GM20000 (cell line): ENCODE data around the gene PRKCZ.

Source experiments
- DNase-seq: peaks from one replicate; pipeline ENCODE4 v3.0.0; 2012; ENCODE audit warnings: low spot score
- TF ChIP-seq, protein P1 (sequence below): IDR thresholded peaks from 2 replicates; pipeline ENCODE4 v1.5.1; 2012; ENCODE audit warnings: mild to moderate bottlenecking, control low read depth; ENCODE audit errors: extremely low read depth, missing control alignments

The PRKCZ gene

DNA sequence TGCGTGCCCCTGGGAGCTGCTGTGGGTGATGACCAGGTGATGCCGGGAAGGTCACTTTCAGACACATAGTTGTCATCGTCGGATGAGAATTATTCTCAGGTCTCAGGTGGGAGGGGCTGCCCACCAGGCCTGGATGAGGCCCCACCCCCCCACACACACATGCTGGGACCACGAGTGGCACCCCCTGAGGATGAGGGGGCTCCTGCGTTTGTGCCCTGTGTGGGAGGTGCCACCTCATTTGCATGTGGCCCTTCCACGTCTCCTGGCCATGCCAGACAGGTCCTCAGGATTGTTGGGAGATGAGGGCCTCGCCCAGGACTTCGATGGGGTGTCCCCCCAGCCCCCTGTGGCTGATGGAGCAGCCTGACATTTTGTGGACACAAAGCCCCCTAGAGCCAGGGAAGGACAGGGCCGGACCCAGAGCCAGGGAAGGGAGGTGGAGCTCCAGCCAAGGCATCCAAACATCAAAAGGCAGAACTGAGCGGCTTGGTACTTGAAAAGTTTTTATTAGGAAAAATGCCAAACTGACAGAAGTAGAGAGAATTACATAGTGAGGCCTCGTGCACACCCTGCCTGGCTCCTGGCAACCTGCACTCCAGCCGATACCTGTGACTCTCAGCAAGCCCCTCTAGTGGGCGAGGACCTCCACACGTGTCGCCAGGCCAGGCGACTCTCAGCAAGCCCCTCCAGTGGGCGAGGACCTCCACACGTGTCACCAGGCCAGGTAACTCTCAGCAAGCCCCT, 55.7 kb downstream of the PRKCZ start:
- DNase-seq: no peak
- TF ChIP-seq, protein P1, sequence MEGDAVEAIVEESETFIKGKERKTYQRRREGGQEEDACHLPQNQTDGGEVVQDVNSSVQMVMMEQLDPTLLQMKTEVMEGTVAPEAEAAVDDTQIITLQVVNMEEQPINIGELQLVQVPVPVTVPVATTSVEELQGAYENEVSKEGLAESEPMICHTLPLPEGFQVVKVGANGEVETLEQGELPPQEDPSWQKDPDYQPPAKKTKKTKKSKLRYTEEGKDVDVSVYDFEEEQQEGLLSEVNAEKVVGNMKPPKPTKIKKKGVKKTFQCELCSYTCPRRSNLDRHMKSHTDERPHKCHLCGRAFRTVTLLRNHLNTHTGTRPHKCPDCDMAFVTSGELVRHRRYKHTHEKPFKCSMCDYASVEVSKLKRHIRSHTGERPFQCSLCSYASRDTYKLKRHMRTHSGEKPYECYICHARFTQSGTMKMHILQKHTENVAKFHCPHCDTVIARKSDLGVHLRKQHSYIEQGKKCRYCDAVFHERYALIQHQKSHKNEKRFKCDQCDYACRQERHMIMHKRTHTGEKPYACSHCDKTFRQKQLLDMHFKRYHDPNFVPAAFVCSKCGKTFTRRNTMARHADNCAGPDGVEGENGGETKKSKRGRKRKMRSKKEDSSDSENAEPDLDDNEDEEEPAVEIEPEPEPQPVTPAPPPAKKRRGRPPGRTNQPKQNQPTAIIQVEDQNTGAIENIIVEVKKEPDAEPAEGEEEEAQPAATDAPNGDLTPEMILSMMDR: no peak

DNA sequence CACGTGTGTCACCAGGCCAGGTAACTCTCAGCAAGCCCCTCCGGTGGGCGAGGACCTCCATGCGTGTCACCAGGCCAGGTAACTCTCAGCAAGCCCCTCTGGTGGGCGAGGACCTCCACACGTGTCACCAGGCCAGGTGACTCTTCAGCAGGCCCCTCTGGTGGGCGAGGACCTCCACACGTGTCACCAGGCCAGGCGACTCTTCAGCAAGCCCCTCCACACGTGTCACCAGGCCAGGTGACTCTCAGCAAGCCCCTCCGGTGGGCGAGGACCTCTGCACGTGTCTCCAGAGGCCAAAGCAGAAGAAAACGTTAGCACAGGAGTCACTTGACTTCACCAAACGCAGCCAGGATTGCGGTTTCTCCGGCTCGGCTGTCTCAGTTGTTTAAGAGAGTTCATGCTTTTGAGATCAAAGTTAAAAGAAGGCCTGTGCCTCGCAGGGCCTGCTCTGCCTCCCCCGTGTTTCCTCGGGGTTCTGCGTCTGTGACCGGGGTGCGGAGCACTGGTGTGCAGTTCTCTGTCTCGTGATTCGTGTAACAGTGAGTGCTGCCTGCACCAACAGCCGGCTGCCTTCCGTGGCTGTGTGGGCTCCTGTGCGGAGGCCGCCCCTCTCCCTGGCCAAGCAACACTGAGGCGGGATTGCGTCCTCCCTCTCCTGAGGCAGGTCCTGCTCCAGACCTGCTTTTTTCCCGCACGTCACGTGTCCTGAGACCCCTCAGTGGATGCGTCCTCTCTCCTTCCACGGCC, 56.6 kb downstream of the PRKCZ start:
- TF ChIP-seq, protein P1: no peak
- DNase-seq: no peak

DNA sequence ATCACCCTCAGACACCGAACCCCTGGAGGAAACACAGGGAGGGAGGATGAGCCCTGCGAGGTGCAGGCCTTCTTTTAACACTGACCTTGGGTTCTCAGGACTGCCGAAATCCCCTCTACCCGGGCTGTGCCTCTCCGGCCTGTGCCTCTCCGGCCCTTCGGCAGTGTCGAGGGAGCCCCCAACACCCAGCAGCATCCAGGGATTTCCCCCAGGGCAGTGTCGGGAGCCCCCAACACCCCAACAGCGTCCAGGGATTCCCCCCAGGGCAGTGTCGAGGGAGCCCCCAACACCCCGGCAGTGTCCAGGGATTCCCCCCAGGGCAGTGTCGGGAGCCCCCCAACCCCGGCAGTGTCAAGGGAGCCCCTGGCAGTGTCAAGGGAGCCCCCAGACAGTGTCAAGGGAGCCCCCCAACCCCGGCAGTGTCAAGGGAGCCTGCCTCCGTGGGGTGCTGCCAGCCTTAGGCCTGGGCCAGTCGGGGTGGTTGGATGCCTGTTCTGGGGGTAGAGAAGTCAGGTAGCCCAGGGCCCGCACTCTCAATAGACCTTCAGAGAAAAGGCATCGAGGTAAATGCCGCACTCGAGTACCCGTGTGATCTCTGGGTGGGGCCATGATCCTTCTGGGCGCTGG, 57.5 kb downstream of the PRKCZ start:
- TF ChIP-seq, protein P1: no peak
- no peak for DNase-seq

DNA sequence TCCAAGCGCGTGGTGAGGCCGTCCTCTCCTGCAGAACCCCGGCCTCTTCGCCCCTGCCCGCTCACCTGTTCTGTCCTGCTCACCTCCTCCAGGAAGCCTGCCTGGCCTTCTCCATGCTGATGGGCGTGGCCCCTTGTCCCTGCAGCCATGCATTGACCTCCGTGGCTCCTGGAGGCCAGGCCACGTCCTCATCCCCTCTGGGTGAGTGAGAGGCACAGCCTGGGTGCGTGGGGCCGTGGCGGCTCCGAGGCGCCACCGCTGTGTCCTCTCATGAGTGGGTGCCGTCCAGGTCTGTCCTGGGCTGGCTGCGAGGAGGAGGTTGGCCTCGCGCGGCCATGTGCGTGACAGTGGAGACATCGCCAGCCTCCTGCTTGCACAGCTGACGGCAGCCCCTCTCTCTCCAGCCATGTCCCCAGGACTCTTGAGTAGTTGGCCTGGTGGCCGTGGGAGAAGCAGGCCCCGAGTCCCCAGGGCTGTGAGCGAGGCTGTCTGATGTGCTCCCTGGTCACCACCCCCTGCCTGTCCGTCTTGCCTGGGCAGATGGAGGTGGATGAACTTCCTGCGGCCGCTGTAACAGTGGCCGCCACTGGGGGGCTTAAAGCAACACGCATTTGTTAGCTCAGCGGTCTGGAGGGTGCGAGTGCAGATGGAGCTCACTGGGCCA, 58.1 kb downstream of the PRKCZ start:
- no peak for DNase-seq
- TF ChIP-seq, protein P1: no peak

DNA sequence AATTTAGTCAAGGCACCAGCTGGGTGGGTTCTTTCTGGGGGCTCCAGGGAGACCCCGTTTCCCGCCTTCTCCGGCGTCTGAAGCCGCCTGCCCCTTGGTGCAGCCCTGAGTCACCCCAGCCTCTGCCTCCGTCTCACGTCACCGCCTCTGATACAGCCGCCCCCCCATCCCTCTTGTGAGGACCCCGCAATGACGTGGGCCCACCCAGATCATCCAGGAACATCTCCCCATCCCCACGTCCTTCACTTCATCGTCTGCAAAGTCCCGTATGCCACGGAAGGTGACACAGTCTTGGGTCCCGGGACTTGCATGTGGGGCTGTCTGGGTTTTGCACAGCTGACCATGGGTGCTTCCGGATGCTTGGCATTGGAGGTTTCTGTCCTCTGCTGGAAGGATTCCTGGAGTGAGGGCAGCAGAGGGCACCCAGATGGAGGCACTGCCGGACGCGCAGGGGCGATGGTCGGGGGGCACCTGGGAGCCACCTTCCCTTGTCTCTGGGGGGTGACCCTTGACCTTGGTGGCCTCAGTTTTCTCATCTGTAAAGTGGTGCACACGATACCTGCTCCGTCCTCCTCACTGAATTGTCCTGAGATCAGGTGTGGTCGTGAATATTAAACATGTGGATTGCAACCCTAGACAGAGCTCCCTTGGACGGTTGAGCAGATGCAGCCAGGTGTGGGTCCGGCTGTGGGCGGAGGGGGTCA, 58.8 kb downstream of the PRKCZ start:
- DNase-seq: no peak
- TF ChIP-seq, protein P1: no peak

DNA sequence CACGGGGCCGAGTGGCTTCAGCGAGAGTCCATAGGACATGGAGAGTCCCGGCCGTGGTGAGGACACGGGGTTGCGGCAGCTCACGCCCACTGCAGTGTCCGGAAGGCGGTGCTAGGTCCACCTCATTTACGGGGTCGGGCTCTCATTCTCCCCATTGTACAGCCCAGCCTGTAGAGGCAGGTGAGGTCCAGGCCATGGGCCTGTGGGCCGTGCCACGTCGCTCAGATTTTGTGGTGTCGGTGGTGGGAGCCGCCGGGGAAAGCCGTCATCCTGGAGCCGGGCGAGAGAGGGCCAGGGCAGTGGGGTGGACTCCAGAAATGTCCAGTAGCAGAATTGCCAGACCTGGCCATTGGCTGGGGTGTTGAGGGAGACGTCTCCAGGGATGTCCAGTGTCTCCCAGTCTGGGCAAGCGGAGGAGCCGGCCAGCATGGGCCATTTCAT, 59.4 kb downstream of the PRKCZ start:
- DNase-seq: no peak
- TF ChIP-seq, protein P1: no peak
